Caco-2 (cell line): ENCODE data around the gene DNPH1. TPM values are rescaled to one million over a fixed set of nuclear protein-coding genes. Genes with fewer than 3 reads are reported as not detected.

Source experiments
- BruUV-seq: library from RNA; stranded (reverse); fragments of 400-500 nt; replicated peaks from 2 replicates; lab custom pipeline; 2021; lab: Mats Ljungman, UMichigan
- CTCF ChIA-PET: fragments of 300-600 bp; sonication (Branson Sonifier 250); formaldehyde crosslinking; loops from one replicate; lab custom pipeline; 2022; ENCODE audit warnings: antibody characterized with exemption; lab: Charles Lee
- POLR2A ChIA-PET: fragments of 300-600 bp; sonication (Branson Sonifier 250); formaldehyde crosslinking; loops from one replicate; lab custom pipeline; 2022; ENCODE audit warnings: antibody characterized with exemption; lab: Charles Lee
- DNase-seq, 2 experiments: peaks; one replicate each; pipeline versions ENCODE4 v3.0.0 to v3.0.0-alpha.2; 2020 to 2022
- H3K27me3 ChIP-seq: replicated peaks from 2 replicates; pipeline ENCODE4 v1.6.0; 2011; ENCODE audit warnings: low read length; ENCODE audit not compliant: control insufficient read depth, insufficient read depth
- H3K36me3 ChIP-seq: 2 replicates; pipeline ENCODE4 v1.5.1; 2011; ENCODE audit warnings: low read length; ENCODE audit not compliant: control insufficient read depth, insufficient read depth
- H3K4me1 ChIP-seq: fragments of 250-450 bp; sonication (Bioruptor Pico); 2 replicates; pipeline ENCODE4 v1.5.1; 2020; ENCODE audit warnings: mild to moderate bottlenecking
- H3K4me3 ChIP-seq: 2 replicates; pipeline ENCODE4 v1.5.1; 2011; ENCODE audit warnings: low read depth, mild to moderate bottlenecking, control low read depth, low read length
- H3K9me3 ChIP-seq: fragments of 250-450 bp; sonication (Bioruptor Pico); 2 replicates; pipeline ENCODE4 v1.5.1; 2020; ENCODE audit warnings: mild to moderate bottlenecking, moderate library complexity
- H3K27ac Mint-ChIP-seq: one replicate; pipeline ENCODE4 v1.8.0; 2022; ENCODE audit warnings: mixed read lengths; ENCODE audit not compliant: unreplicated experiment
- H3K27me3 Mint-ChIP-seq: one replicate; pipeline ENCODE4 v1.8.0; 2022; ENCODE audit warnings: mixed read lengths; ENCODE audit not compliant: insufficient read depth, unreplicated experiment
- H3K36me3 Mint-ChIP-seq: one replicate; pipeline ENCODE4 v1.8.0; 2022; ENCODE audit warnings: mild to moderate bottlenecking, mixed read lengths; ENCODE audit not compliant: insufficient read depth, unreplicated experiment
- H3K4me1 Mint-ChIP-seq: one replicate; pipeline ENCODE4 v1.8.0; 2022; ENCODE audit warnings: low read depth, mixed read lengths; ENCODE audit not compliant: unreplicated experiment
- H3K4me3 Mint-ChIP-seq: one replicate; pipeline ENCODE4 v1.8.0; 2022; ENCODE audit warnings: mild to moderate bottlenecking, moderate library complexity, mixed read lengths; ENCODE audit not compliant: unreplicated experiment
- H3K9me3 Mint-ChIP-seq: one replicate; pipeline ENCODE4 v1.8.0; 2022; ENCODE audit warnings: mixed read lengths; ENCODE audit not compliant: unreplicated experiment
- intact Hi-C: fragments of 100-400 bp; cut with micrococcal nuclease; formaldehyde crosslinking; loops from one replicate; pipeline ENCODE4 v1.10.0; 2022; ENCODE audit not compliant: unreplicated experiment
- total RNA-seq: library from RNA; stranded (reverse); gene quantifications from 2 replicates; pipeline ENCODE4 v1.2.3, GENCODE V29; 2022
- TF ChIP-seq, protein P1 (sequence below), 2 experiments: fragments of 200-600 bp in 1 of 2; IDR thresholded peaks; 1 replicate in 1 of 2; 2 replicates in 1 of 2; pipeline versions ENCODE4 v1.5.1 to v1.8.0; 2011 to 2022; ENCODE audit warnings: antibody characterized with exemption in 1 of 2, control low read depth in 1 of 2, inconsistent platforms in 1 of 2, low read depth in 1 of 2, low read length in 1 of 2, mild to moderate bottlenecking in 1 of 2, moderate library complexity in 1 of 2; ENCODE audit not compliant: insufficient read depth in 1 of 2, severe bottlenecking in 1 of 2, unreplicated experiment in 1 of 2

Gene DNPH1
- total RNA-seq, 1 experiment from 2014 or later, result 62.6 TPM

DNA sequence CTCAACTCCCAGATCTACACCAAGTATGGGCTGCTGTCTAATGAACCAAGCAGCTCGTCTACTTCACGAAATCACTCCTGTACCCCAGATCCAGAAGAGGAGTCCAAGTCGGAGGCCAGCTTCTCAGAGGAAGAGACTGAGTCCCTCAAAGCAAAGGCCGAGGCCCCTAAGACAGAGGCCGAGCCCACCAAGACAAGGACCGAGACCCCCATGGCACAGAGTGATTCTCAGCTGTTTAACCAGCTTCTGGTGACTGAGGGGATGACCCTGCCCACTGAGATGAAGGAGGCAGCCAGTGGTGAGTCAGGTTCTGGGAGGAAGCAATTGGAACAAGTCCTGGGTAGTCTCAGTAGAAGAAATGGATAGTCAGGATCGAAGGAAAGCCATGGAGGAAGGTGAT, 41.5 kb downstream of the DNPH1 start:
- CTCF ChIA-PET, result no interaction called here
- no peaks in the 10 kb centered on the region for H3K9me3 ChIP-seq
- Mint-ChIP-seq H3K4me3 (no peak overlapping the region), H3K27me3 (no peaks in the 10 kb centered on the region), H3K9me3 (no peaks in the 10 kb centered on the region), H3K36me3 (peaks cover under 1% of the 10 kb centered on the region), H3K27ac (no peak overlapping the region), H3K4me1 (peaks cover 11% of the 10 kb centered on the region)
- H3K36me3 ChIP-seq, result no peaks in the 10 kb centered on the region
- BruUV-seq, result no TSS peak
- no peak overlapping the region for H3K4me3 ChIP-seq
- TF ChIP-seq, protein P1, sequence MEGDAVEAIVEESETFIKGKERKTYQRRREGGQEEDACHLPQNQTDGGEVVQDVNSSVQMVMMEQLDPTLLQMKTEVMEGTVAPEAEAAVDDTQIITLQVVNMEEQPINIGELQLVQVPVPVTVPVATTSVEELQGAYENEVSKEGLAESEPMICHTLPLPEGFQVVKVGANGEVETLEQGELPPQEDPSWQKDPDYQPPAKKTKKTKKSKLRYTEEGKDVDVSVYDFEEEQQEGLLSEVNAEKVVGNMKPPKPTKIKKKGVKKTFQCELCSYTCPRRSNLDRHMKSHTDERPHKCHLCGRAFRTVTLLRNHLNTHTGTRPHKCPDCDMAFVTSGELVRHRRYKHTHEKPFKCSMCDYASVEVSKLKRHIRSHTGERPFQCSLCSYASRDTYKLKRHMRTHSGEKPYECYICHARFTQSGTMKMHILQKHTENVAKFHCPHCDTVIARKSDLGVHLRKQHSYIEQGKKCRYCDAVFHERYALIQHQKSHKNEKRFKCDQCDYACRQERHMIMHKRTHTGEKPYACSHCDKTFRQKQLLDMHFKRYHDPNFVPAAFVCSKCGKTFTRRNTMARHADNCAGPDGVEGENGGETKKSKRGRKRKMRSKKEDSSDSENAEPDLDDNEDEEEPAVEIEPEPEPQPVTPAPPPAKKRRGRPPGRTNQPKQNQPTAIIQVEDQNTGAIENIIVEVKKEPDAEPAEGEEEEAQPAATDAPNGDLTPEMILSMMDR (IDR thresholded peaks at IDR 0.05; ENCODE audit: insufficient read depth in 1 of 2, low read depth in 1 of 2, low read length in 1 of 2, severe bottlenecking in 1 of 2, unreplicated experiment in 1 of 2), result no peak
- POLR2A ChIA-PET, result interaction anchor here (0.5 kb wide), 1 partner anchor 406 kb away, joined by 8 read pairs; no protein-coding TSS in a partner anchor
- DNase-seq, result no peak
- no peaks in the 10 kb centered on the region for H3K27me3 ChIP-seq
- H3K4me1 ChIP-seq, result no peaks in the 10 kb centered on the region
- intact Hi-C loops, result no loop called here

DNA sequence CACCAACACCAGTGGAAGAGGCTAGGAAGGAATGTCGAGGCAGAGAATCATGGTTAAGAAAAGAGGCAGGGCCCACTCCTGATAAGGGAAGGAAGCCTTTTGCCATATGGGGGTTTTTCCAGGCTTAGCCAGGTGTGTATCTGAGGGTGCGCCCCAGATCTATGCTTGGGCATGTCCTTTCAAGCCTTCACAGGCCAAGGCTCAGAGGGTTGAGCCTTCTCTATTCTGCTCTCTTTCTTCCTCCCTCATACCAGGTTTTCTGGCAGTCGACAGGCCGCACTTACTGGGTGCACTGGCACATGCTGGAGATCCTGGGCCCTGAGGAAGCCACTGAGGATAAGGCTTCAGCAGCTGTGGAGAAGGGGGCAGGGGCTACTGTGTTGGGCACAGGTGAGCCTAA, 42.6 kb downstream of the DNPH1 start:
- BruUV-seq, result no TSS peak
- peaks cover 6% of the 10 kb centered on the region for H3K36me3 Mint-ChIP-seq

DNA sequence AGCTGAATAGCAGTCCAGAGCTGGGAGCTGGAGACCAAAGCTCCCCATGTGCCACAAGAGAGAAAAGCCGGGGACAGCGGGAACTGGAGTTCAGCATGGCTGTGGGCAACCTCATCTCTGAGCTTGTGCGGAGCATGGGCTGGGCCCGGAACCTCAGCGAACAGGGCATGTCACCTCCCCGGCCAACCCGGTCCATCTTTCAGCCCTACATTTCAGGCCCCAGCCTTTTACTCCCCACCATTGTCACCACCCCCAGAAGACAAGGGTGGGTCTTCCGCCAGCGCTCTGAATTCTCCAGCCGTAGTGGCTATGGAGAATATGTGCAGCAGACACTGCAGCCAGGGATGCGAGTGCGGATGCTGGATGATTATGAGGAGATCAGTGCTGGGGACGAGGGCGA, 43.3 kb downstream of the DNPH1 start:
- Histone ChIP-seq H3K36me3 (no peaks in the 10 kb centered on the region), H3K9me3 (no peaks in the 10 kb centered on the region), H3K27me3 (no peaks in the 10 kb centered on the region), H3K4me3 (no peak overlapping the region), H3K4me1 (no peaks in the 10 kb centered on the region)
- Mint-ChIP-seq H3K4me3 (no peak overlapping the region), H3K36me3 (peaks cover 6% of the 10 kb centered on the region), H3K4me1 (peaks cover 14% of the 10 kb centered on the region), H3K9me3 (no peaks in the 10 kb centered on the region), H3K27me3 (no peaks in the 10 kb centered on the region), H3K27ac (no peak overlapping the region)
- ChIA-PET CTCF (no interaction called here), POLR2A (no interaction called here)
- TF ChIP-seq, protein P1 (IDR thresholded peaks at IDR 0.05; ENCODE audit: insufficient read depth in 1 of 2, low read depth in 1 of 2, low read length in 1 of 2, severe bottlenecking in 1 of 2, unreplicated experiment in 1 of 2), result no peak
- BruUV-seq, result no TSS peak
- intact Hi-C loops, result no loop called here
- no peak for DNase-seq

More for the DNA sequence above, 42.6 kb downstream of the DNPH1 start:
- H3K36me3 ChIP-seq, result no peaks in the 10 kb centered on the region
- Mint-ChIP-seq H3K4me1 (peaks cover 14% of the 10 kb centered on the region), H3K9me3 (no peaks in the 10 kb centered on the region), H3K4me3 (no peak overlapping the region), H3K27me3 (no peaks in the 10 kb centered on the region), H3K27ac (no peak overlapping the region)
- H3K9me3 ChIP-seq, result no peaks in the 10 kb centered on the region
- TF ChIP-seq, protein P1 (IDR thresholded peaks at IDR 0.05; ENCODE audit: insufficient read depth in 1 of 2, low read depth in 1 of 2, low read length in 1 of 2, severe bottlenecking in 1 of 2, unreplicated experiment in 1 of 2), result no peak
- DNase-seq, result peak in 1 of 2 experiments; percentile 26
- H3K4me3 ChIP-seq, result no peak overlapping the region
- ChIA-PET POLR2A (no interaction called here), CTCF (no interaction called here)
- intact Hi-C loops, result no loop called here
- H3K4me1 ChIP-seq, result no peaks in the 10 kb centered on the region
- no peaks in the 10 kb centered on the region for H3K27me3 ChIP-seq
